Neural crest cell (in vitro differentiated cells): ENCODE data around the gene FTH1. TPM values are rescaled to one million over a fixed set of nuclear protein-coding genes. Genes with fewer than 3 reads are reported as not detected.

Source experiments
- DNase-seq: peaks from one replicate; pipeline ENCODE4 v3.0.0; 2021; ENCODE audit warnings: low read depth, mixed read lengths, low spot score
- H3K27ac Mint-ChIP-seq: one replicate; pipeline ENCODE4 v1.8.0; 2021; ENCODE audit warnings: mild to moderate bottlenecking, mixed read lengths; ENCODE audit not compliant: unreplicated experiment
- H3K27me3 Mint-ChIP-seq: 2 replicates; pipeline ENCODE4 v1.8.0; 2021; ENCODE audit warnings: low read depth, mild to moderate bottlenecking, mixed read lengths
- H3K36me3 Mint-ChIP-seq: 2 replicates; pipeline ENCODE4 v1.8.0; 2021; ENCODE audit warnings: low read depth, mild to moderate bottlenecking, mixed read lengths
- H3K4me1 Mint-ChIP-seq: 2 replicates; pipeline ENCODE4 v1.8.0; 2021; ENCODE audit warnings: mixed read lengths
- H3K4me3 Mint-ChIP-seq: one replicate; pipeline ENCODE4 v1.8.0; 2021; ENCODE audit warnings: mild to moderate bottlenecking, mixed read lengths
- H3K9me3 Mint-ChIP-seq: 2 replicates; pipeline ENCODE4 v1.8.0; 2021; ENCODE audit warnings: mixed read lengths
- total RNA-seq: library from RNA; stranded (reverse); gene quantifications from 2 replicates; pipeline ENCODE4 v1.2.1, GENCODE V29; 2021
- TF ChIP-seq, protein P1 (sequence below): fragments of 200-600 bp; sonication (generic); conservative IDR thresholded peaks from 2 replicates; pipeline ENCODE4 v1.5.0; 2021; ENCODE audit warnings: antibody characterized with exemption, mild to moderate bottlenecking

The FTH1 gene
- total RNA-seq, 1 donor from 2014 or later, result 1,207 TPM

DNA sequence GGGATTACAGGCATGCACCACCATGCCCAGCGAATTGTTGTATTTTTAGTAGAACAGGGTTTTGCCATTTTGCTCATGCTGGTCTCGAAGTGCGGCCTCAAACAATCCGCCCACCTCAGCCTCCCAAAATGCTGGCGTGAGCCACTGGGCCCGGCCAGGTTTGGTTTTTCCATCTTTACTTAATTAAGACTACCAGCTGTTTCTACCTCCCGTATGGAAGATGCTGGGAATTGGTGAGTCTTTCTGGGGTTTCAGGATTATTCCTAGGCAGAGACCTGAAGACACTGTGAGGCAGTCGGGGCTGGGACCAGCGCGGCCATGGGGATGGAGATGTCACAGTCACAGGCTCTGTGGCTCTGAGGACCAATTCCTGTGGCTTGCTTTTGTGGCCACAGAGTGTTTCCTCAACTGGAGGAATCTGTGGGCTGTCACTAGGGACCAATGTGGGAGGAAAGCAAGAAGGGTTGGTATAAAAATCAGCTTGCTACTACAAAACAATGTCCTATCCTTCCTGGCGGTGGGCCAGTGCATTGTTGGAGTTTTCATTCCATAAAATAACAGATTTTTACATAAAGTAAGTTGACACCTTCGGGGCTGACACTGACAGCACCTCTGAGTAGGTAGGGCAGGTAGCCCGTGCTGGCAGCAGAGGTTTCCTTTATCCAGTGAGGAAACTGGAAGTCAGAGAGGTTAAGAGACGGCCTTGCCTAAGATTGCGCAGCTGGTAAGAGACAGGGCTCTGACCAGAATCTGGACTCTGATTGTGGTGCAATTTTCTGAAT is 8.4 kb upstream of the FTH1 start:
- no peak for DNase-seq
- Mint-ChIP-seq H3K9me3 (no peaks in the 10 kb centered on the region), H3K4me1 (peaks cover 31% of the 10 kb centered on the region), H3K36me3 (no peaks in the 10 kb centered on the region), H3K27me3 (no peaks in the 10 kb centered on the region), H3K27ac (peak overlapping the region; percentile 16), H3K4me3 (no peak overlapping the region)
- TF ChIP-seq, protein P1, sequence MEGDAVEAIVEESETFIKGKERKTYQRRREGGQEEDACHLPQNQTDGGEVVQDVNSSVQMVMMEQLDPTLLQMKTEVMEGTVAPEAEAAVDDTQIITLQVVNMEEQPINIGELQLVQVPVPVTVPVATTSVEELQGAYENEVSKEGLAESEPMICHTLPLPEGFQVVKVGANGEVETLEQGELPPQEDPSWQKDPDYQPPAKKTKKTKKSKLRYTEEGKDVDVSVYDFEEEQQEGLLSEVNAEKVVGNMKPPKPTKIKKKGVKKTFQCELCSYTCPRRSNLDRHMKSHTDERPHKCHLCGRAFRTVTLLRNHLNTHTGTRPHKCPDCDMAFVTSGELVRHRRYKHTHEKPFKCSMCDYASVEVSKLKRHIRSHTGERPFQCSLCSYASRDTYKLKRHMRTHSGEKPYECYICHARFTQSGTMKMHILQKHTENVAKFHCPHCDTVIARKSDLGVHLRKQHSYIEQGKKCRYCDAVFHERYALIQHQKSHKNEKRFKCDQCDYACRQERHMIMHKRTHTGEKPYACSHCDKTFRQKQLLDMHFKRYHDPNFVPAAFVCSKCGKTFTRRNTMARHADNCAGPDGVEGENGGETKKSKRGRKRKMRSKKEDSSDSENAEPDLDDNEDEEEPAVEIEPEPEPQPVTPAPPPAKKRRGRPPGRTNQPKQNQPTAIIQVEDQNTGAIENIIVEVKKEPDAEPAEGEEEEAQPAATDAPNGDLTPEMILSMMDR, result no peak

DNA sequence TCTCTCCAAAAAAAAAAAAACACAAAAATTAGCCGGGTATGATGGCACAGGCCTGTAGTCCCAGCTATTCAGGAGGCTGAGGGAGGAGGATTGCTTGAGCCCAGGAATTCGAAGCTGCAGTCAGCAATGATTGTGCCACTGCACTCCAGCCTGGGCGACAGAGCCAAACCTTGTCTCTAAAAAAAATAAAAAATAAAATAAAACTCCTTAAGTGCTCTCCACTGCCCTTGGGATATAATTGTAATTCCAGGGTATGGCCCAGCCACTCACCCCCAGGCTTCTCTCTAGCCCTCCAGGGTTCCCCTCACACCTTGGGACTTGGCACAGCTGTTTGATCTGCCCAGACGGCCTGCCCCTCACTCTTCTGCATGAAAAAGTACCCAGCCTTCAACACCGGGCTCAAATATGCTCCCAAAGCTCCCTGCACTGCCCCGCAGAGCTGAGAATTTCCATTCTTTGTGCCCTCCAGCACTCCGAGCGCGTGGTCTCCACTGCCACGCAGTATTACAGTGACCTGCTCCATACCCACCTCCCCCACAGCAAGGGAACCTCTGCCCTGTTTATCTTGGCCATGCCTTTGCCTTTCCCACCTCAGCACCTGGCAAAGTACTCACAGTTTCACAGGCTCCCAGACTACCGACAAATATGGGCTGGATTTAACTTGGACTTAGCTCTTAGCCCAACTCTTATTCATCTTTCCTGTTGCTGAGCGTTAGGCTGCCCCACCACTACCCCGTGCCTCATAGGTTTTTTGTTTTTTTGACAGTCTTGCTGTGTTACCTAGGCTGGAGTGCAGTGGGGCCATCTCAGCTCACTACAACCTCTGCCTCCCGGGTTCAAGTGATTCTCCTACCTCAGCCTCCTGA is 7.6 kb upstream of the FTH1 start:
- TF ChIP-seq, protein P1, result no peak
- Mint-ChIP-seq H3K4me1 (peaks cover 32% of the 10 kb centered on the region), H3K36me3 (no peaks in the 10 kb centered on the region), H3K27me3 (no peaks in the 10 kb centered on the region), H3K4me3 (no peak overlapping the region), H3K9me3 (no peaks in the 10 kb centered on the region), H3K27ac (peak overlapping the region; percentile 69)
- no peak for DNase-seq

DNA sequence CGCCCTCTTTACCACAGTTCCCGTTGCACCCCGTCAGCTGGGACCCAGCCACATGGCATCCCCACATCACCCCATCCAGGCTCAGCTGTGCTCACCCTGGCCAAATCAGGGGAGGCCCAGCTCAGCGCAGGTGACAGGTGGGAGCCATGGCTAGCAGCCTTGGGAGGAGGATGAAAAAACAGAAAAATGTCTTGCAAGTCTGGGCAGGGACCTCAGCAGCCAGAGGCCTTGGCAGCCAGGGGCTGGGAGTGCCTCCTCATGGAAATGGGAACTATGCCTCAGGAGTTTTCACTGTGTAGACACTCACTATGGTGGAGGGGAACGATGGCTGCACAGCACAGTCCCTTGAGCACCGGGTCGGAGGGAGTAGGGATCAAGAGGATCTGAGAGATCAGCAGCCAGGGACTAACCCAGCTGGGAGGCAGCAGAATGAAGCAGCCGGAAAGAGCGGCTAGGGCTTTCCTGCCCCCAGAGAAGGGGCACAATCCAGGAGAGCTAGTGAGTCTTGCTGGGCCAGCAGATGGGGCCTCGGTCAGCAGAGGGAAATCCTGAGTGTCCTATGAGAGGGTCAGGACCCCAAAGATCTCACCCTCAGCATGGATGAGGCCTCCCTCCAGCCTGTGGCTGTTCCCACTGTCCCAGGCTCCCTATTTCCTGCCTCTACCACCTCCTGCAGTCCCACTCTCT is 6.2 kb upstream of the FTH1 start:
- TF ChIP-seq, protein P1, result no peak
- H3K36me3 Mint-ChIP-seq, result no peaks in the 10 kb centered on the region
- no peak for DNase-seq
- H3K4me3 Mint-ChIP-seq, result peak overlapping the region; percentile 21
- peaks cover 42% of the 10 kb centered on the region for H3K4me1 Mint-ChIP-seq
- H3K27me3 Mint-ChIP-seq, result no peaks in the 10 kb centered on the region
- no peaks in the 10 kb centered on the region for H3K9me3 Mint-ChIP-seq
- peak overlapping the region; percentile 82 for H3K27ac Mint-ChIP-seq

DNA sequence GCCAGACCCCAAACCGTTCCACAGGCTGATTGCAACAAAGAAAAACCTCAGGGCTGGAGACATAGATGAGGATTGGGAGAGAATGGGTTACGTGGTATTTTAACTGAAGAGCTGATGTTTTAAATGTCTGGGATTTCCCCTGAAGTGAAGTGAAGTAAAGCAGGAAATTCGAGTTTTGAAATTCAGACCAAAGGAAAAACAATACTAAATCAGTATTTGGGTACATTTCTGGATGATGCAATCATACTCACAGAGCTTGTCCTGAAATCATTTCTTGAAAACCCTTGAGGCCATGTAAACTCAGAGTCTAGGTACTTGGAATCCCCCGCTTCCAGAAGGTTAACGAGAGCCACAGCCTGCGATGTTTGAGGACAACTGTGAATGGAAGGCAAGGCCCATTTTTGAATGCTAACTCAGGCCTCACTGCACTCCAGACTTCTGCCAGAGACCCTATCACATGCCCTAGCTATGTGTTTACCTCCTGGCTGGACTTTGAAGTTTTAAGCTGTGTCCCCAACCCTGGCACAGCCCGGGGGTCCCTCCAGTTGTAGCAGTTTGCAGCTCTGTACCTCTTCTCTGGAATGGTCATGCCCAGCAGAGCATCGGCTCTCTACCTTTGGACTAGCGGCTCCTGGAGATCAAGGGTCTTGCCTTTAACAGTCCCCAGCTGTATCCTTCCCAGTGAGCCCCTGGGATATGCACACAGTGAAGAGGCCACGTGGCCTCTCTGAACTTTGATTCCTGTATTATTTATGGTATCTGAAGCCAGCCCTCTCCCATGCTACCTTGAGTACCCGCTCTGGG is 5.4 kb upstream of the FTH1 start:
- H3K9me3 Mint-ChIP-seq, result no peaks in the 10 kb centered on the region
- TF ChIP-seq, protein P1, result no peak
- peak overlapping the region; percentile 82 for H3K27ac Mint-ChIP-seq
- no peak for DNase-seq
- no peaks in the 10 kb centered on the region for H3K27me3 Mint-ChIP-seq
- H3K4me3 Mint-ChIP-seq, result no peak overlapping the region
- peaks cover 46% of the 10 kb centered on the region for H3K4me1 Mint-ChIP-seq
- no peaks in the 10 kb centered on the region for H3K36me3 Mint-ChIP-seq
